Stimulated activated CD8-positive, alpha-beta memory T cell treated with anti-CD3 and anti-CD28 coated beads, Interleukin-15, amount 100 ng/mL, for 1 hour (primary cell): ENCODE data around the gene ALDH1B1.
"Not testable (repeated sequence)": the region's sequence is repeated elsewhere in the genome, so short reads cannot be mapped to it uniquely, and the experiment has no call there.

Source experiments
- DNase-seq: peaks from one replicate; pipeline ENCODE4 v3.0.0-alpha.2; 2020; ENCODE audit warnings: low read depth

The ALDH1B1 gene

DNA sequence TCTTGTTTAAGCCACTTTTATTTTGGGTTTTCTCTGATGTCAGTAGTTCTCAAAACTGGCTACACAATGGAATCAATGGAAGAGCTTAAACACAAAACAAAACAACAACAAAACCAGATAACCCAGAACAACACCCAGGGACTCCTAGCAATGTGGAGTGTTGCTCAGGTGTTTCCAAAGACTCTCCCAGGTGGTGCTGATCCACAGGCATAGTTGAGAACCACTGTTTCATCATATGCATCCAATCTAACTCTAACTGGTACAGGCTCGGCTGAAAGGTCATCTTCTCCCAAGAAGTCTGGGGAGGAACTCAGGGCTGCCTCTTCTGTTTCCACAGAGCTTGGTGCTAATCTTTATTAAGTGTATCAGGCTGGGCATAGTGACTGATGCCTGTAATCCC, 5.4 kb upstream of the ALDH1B1 start:
- DNase-seq, result no peak

DNA sequence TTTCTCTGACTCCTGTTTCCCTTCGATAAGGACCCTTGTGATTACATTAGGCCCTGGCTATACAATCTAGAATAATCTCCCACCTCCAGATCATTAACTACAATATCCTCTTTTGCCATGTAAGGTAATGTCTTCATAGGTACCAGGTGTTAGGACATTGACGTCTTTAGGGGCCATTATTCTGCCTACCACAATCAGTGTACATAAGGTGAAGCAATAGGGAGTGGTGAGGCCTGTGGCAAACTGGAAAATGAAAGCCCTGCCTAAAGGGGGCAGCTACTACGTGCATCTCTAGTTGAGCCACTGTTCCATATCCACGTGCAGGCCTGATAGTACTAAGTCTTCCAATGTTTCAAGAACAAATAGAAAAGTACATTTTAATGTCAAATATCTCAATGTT, 4.8 kb upstream of the ALDH1B1 start:
- DNase-seq, result no peak

DNA sequence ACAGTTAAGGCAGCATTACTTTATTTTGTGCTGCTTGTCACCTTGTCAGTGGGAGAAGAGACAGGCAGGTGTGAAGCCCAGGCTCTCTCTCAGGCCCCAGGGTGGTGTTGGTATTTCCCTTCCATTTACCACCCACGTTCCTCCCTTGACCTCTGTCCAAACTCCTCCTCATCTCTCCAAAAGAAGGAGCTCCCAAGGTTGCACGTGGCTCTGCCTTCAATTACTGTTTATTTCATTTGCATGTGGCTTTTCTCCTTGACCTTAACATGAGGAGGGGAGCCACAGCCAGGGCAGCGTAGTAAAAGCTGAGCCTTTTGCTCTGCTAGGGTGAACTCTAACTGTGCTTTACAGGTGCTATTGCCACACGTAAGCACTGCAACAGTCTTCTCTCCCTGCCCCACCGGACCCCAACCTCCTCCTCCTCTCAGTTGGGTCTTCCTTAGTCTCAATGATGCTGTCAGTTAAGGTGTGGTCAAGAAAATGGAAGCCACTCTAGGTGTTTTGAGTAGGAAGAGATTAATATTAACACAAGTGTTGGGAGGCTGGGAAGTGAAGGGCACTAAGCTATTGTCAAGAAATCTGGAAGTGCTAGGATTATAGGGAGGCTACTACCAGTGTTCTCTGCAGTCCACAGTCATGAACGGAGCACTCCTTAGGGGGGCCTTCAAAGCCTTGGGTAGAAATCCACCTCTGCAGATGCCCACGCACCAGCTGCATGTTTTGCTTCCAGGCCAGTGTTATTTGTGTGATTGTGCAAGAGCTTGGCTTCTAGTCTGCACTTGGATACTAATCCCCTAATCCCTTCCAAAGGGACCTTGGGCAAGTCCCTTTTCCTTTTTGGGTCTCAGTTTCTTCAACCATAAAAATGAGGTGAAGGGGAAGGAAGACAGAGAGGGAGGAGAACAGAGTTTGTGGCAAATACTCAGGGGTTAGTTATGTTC, 3.9 kb upstream of the ALDH1B1 start:
- no peak for DNase-seq

DNA sequence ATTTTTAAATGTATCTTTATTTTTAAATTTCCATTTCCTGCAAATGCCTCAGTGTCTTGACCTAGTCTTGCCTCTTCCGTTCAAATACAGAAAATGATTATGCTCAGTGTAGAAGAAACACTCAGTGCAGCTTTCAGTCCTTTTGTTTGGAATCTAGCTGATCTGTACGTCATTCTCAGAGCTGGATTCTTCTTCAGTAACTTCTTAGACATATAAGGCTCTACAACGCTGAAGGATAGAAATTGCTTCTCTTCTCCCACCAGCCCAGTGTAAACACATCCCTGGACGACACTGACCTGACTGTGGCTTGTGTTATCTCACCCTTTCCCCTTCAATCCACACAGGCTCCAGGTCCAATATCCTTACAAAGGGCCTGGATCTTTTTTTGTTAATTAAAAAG, 3.2 kb upstream of the ALDH1B1 start:
- DNase-seq, result no peak

DNA sequence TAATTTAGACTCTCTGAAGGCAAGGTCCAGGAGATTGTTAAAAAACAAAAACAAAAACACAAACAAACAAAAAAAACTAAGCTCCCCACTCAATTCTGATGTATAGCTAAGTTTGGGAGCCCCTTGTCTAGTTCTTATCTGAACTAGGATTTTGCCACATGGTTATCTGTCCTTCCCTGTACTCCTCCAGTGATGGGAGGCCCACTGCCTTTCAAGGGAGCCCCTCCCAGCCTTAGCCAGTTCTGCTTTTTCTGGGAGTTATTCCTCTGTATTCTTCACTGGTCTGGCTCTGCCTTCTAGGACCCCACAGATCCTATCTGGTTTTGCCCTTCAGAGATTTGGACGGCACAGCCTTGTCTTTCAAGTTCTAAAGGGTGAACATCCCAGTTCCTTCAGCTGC, 2.1 kb upstream of the ALDH1B1 start:
- DNase-seq, result no peak

DNA sequence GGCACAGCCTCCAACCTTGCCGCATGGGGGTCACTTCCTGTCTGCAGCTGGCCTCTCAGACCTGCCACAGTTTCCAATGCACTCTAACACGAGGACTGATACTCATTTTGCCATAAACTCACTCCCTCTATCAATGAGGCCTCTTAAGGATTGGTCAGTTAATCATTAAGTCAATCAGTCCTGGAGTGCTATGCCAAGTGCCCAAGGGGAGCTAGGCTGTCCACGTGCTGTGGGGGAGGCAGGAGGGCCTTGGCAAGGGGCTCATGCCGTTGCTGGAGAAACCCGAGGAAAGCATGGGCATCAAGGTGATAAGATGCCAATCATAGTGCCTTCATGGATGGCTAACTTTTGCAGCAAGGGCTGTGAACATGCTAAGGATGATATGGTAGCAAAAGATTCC, 1.7 kb upstream of the ALDH1B1 start:
- no peak for DNase-seq

DNA sequence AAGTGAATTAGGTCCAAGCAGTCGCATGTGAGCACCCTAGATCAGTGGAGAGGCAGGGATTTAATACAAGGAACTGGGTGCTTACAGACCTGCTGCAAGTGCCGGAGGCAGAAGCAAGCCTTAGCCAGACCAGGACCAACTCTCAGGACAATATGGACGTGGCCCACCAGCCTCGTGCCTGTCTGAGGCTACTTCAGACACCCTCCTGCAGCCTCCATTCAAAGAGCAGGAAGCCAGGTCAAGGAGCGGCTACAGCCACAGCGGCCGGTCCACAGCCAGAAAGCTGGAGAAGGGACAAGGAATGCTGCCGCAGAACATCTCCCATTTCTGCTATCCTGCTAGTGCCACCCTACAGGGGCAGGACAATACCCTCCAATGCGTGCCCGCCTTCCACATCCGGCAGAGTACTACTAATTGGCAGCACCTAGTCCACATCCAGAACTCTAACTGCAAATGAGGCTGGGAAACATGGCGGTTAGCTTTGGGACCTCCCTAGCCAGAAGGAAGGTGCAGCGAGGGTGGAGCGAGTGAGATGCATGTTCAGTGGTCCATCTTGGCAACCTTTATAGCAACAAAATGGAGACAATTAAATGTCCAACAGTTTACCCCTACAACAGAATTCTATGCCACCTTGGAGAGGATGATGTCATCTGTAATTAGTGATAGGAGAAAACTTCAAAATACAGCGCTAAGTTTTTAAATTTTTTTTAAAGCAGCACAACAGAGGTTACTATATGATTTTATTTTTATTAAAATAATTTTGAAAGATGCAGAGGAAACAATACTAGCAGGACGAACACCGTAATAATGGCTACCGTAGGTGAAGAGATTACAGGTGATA, 1.0 kb upstream of the ALDH1B1 start:
- no peak for DNase-seq

DNA sequence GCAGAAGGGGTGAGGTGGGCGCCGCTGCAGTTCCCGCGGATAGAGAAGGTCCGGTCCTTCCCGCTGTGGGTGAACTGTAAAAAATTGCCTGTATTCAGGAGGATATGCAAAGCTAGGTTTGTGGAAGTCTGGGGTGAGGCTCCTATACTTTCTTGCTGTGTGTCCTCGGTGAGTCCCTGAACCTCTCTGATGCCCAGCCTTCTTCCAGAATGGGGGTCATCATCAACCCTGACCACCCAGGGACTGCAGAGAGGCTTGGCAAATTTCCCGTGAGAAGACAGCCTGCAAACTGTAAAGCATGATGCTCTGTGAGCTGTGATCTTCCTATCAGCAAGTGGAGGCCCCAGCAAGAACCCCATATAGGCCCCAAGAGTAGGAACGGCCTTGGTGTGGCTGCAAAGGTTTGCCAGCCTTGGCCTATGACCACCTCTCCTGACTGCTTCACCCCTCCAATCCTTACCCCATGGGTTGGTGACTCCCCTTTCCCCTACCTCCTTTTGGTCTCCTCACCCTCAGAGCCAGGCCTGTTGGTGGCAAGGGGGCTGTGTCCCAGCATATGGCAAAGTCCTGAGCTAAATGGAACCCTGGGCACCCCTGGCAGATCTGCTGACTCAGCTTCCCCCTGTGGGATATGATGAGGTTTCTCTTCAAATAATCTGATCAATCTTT, 760 bp downstream of the ALDH1B1 start:
- DNase-seq, result no peak

DNA sequence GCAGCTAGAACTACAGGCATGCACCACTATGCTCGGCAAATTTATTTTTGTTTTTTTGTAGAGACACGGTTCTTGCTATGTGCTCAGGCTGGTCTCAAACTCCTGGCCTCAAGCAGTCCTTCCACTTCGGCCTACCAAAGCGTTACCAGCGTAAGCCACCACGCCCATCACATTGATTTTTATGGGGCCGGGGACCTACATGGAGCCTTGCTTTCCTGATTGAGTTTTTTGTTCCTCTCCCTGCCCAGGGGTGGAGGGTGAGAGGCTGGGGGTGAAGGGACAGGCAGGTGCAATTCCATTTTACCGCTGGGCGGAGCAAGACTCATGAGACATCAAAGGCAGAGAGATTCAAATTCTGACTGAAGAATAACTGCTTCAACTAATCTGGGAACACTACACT, 1.9 kb downstream of the ALDH1B1 start:
- no peak for DNase-seq

DNA sequence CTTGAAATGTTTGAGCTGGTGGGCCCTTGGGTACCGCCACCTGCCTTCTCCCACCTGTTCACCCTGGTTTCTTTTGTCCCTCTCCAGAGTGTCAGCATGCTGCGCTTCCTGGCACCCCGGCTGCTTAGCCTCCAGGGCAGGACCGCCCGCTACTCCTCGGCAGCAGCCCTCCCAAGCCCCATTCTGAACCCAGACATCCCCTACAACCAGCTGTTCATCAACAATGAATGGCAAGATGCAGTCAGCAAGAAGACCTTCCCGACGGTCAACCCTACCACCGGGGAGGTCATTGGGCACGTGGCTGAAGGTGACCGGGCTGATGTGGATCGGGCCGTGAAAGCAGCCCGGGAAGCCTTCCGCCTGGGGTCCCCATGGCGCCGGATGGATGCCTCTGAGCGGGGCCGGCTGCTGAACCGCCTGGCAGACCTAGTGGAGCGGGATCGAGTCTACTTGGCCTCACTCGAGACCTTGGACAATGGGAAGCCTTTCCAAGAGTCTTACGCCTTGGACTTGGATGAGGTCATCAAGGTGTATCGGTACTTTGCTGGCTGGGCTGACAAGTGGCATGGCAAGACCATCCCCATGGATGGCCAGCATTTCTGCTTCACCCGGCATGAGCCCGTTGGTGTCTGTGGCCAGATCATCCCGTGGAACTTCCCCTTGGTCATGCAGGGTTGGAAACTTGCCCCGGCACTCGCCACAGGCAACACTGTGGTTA, 3.3 kb downstream of the ALDH1B1 start:
- no peak for DNase-seq

DNA sequence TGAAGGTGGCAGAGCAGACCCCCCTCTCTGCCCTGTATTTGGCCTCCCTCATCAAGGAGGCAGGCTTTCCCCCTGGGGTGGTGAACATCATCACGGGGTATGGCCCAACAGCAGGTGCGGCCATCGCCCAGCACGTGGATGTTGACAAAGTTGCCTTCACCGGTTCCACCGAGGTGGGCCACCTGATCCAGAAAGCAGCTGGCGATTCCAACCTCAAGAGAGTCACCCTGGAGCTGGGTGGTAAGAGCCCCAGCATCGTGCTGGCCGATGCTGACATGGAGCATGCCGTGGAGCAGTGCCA, 3.8 kb downstream of the ALDH1B1 start:
- no peak for DNase-seq

DNA sequence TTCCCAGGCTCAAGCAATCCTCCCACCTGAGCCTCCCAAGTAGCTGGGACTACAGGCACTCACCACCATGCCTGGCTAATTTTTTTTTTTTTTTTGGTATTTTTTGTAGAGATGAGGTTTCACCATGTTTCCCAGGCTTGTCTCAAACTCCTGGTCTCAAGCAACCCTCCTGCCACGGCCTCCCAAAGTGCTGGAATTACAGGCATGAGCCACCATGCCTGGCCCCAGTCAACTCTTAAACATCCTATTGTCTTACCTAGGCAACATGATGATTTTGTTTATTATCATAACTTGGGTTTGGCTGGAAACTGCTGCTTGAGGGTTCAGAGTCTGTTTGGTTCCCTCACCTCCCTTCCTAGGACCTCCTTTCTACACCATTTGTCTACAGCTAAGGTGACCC, 6.7 kb downstream of the ALDH1B1 start:
- DNase-seq, result not testable (repeated sequence)

DNA sequence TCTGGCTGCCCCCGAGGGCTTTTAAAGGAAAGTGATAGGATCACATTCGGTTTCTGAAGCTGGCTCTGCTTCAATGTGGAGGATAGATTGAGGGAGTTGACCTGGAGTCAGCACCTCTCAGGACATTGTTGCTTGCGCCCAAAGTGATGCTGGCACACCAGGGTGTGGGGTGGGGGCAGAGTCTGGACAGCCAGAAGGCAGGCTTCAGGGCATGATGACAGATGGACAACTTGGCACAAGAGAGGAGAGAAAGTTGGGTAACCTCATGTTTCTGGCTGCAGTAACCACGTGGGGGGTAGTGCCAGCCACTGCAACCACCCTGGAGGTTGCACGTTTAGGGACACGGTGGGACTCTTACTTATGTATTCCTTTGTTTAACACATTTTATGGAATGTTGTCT, 9.5 kb downstream of the ALDH1B1 start:
- no peak for DNase-seq

DNA sequence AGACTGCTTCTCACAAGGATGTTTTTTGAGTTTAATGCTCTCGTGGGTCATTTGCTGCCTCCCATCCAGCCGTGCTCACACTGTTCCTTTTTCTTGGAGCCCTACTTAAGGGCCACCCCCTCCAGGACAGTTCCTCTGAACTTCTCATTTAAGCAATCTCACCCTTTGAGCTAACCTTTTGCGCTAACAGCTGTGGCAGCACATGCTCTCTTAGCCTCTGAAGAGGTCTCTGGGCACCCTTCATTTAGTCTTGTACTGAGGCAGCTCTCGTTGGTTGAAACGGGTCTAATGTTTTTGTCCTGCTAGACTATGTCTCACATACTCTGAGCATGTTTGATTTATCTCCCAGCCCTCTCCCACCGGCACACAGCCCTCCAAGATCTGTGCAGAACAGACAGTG, 11.8 kb downstream of the ALDH1B1 start:
- DNase-seq, result no peak

DNA sequence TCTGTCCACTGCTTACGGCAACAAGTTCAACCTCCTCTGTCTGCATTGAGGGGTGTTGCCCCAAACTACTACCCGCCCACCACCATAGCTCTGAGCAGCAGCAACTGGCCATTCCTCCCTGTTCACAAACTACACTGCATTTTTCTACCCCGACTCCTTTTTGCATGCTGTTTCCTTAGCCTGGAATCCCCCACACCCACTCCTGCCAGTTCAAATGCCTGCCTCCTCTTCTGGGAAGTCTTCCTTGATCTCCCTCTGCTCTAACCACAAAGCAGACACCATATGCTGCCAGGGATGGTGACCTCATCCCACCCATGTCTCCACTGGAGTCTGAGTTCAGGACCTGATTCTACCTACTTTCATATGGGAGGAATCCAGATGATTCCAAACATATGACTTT, 13.3 kb downstream of the ALDH1B1 start:
- DNase-seq, result no peak

DNA sequence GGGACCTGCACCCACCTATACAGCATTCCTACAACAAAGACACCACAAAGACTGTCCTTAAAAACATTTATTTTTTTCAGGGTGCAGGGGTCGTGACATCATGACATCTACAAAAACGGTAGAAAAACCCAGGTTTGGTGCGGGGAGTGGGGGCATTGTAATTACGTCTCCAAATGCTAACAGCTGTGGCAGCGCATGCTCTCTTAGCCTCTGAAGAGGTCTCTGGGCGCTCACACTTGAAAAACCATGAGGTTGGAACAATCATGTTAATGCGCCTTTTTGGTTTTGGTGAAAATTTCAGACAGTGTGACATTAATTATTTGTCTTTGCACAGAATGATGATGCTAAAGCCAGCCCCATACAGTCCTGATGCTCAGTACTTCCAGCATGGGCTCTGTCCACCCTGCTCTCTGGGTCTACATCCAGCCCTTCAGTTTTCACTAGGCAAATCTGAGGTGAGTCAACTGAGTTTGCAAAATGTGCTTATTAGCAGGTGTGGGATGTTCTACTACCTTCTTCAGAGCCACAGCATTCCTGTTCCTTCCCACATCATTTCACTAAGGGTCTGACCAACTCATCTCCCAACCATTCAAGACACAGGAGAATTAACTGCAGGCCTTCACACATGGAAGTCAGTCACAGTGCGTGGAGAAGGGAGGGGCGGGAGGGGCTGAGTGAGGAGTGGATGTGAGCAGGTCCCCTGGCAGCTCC, 14.1 kb downstream of the ALDH1B1 start:
- DNase-seq, result no peak

DNA sequence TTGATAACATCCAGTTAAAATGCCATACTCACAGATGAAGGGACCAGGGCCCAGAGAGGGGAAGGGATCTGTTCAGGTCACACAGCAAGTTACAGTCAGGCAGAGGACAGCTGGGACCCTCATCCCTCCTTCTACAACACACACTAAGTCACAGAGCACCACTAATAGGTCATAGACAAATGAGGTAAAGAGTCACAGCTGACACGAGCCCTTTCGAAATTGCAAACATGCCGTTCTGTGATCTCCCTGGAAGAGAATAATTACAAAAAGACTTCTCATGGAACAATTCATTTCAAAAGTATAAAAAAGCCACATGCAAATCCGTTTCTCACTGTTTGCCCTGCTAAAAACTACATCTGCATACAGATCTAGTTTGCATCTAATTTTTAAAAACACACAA, 16.2 kb downstream of the ALDH1B1 start:
- no peak for DNase-seq

DNA sequence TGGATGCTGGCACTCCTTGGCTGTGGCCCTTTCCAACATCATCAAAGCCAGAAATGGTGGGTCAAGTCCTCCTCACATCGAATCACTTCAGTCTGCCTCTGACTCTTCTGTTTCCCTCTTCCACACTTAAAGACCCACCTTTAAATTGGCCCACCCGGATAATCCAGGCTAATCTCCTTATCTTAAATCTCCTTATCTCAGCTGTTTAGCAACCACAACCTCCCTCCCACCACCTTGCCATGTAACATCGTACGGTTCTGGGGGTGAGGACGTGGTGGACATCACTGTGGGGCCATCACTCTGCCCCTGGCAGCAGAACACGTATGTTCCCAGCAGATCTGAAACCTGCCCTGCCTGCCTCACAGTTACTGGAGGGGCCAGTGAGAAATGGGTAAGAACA, 20.2 kb downstream of the ALDH1B1 start:
- no peak for DNase-seq

DNA sequence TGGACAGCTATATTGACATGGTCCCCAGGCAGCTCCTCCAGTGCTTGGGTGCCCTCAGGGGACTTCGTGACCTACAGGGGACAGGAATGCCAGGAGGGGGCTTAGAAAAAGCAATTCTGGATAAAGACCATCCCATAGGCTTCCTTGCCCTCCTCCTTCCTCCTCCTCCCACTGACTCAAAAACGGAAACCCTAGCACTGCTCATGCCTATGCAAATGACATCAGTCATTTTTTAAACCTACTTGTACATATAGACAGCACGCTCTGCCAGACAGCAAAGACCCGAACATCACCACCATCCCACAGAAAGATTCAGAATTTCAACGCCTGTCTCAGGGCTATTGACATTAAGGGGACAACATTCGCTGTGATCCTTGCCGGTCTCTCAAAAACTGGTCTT, 20.8 kb downstream of the ALDH1B1 start:
- no peak for DNase-seq

DNA sequence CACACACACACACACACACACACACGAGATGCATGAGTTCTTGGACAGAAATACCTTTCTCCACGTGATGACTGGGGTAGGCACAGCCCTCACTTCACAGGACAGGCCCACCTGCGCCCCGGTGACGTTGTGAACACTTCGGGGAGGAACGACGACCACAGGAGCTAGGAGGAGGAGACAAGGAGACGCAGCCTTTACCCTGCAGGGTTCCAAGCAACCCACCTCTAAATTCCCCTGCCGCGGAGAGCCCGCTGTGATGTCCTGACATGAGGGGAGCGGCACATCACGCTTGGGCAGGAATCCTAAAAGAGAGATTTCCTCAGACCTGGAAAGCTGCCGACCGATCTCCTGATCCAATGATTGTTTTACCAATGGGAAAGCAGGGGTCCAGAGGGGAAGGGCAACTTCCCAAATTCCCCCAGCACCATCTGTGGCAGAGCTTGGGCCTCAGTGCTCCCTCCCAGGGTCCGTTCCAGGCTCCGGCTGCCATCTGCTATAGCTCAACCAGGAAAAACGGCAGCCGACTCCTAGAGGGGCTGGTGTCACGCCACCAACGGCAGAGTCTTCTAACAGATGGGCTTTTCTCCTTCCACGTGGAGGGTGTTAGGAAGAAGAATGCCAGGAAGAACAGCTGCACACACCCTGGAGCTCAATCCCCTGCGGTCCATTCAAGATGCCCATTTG, 21.7 kb downstream of the ALDH1B1 start:
- no peak for DNase-seq

DNA sequence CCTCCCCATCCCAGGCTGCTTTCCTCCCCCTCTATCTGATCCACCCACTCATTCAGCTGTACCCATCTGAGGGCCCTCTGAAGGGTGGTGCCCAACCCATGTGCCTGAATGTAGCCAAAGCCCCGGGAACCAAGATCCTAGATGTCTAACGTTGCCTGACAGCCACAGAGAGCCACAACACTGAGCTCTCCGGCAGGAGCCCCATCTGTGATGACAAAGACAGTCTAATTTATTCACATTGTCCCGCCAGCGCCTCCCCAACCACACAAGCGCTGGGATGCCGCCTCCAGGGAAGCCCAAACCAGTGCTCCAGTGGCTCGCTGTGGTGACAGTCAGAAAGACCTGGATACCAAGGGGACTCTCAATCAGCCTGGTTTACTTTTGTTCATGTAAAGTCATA, 23.4 kb downstream of the ALDH1B1 start:
- DNase-seq, result no peak
